Esophagus squamous epithelium (tissue), 4 donors: Measurements from ENCODE around the gene MAGI1.

Experiments
- POLR2A ChIP-seq, 4 donors: fragments of 450-650 bp; IDR thresholded peaks; one replicate each; pipeline ENCODE4 v1.6.1; 2017; ENCODE audit warnings: antibody characterized with exemption in 4 of 4, mild to moderate bottlenecking in 4 of 4, moderate library complexity in 3 of 4
- TF ChIP-seq, protein P1 (sequence below), 6 experiments: fragments of 450-650 bp in 4 of 6; fragments of 200-600 bp in 2 of 6; sonication (generic) in 2 of 6; IDR thresholded peaks; one replicate each; pipeline ENCODE4 v1.5.1; 2016 to 2019; ENCODE audit warnings: antibody characterized with exemption in 6 of 6, mild to moderate bottlenecking in 4 of 6, moderate library complexity in 4 of 6

DNA sequence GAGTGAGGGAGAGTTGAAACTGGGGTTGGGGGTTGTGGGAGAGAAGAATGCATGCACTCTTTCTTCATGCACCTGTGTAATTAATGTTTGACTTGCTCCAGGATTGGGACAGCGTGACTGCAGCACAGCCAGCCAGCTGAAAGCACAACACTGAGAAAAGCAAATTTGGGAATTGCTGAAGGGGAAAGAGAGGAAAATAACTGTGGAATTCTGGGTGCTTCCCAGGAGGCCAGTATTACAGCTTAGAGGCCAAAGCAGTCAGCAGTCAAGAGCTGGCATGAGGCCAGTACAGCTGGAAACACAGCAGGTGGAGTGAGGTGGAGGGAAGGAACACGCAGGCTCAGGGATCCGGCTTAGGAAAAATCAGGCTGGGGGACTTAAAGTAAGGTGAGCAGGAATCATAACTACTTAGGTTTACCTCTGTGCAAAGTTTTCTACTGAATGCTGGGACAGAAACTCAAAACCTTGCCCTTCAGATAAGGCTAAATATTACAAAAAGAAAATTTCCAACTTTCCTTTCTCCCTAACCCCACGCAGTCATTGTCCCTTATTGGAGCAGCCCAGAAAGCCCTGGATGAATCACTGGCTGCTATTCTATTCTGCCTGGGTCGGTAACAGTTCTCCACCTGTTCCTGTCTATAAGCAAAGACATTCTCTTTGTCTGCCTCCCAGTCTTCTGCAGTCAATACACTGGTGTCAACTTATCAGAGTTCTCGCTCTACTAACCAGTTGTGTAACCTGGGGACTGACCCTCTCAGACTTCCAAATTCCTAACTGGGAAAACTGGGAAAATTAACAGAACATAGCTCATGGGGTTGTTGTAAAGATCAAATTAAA is 167.2 kb downstream of the MAGI1 start:
- TF ChIP-seq, protein P1, sequence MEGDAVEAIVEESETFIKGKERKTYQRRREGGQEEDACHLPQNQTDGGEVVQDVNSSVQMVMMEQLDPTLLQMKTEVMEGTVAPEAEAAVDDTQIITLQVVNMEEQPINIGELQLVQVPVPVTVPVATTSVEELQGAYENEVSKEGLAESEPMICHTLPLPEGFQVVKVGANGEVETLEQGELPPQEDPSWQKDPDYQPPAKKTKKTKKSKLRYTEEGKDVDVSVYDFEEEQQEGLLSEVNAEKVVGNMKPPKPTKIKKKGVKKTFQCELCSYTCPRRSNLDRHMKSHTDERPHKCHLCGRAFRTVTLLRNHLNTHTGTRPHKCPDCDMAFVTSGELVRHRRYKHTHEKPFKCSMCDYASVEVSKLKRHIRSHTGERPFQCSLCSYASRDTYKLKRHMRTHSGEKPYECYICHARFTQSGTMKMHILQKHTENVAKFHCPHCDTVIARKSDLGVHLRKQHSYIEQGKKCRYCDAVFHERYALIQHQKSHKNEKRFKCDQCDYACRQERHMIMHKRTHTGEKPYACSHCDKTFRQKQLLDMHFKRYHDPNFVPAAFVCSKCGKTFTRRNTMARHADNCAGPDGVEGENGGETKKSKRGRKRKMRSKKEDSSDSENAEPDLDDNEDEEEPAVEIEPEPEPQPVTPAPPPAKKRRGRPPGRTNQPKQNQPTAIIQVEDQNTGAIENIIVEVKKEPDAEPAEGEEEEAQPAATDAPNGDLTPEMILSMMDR (IDR thresholded peaks at IDR 0.05) = no peak
- TF ChIP-seq POLR2A (IDR thresholded peaks at IDR 0.05) = no peak
